Sigmoid colon (tissue), 7 donors: Measurements from ENCODE around the gene PERM1. TPM values are rescaled to one million over a fixed set of nuclear protein-coding genes. Genes with fewer than 3 reads are reported as not detected.
A peak's percentile ranks its signal among the peaks of the same experiment; 100 is the strongest.

Experiments used
- DNase-seq: peaks from one replicate; pipeline ENCODE4 v3.0.0-alpha.2; 2019
- H3K27ac ChIP-seq, 4 donors: fragments of 200-600 bp; sonication (generic); one replicate each; pipeline ENCODE4 v1.5.1; 2016 to 2019; ENCODE audit warnings: mild to moderate bottlenecking in 1 of 4
- H3K27me3 ChIP-seq, 3 donors: fragments of 200-600 bp; sonication (generic); one replicate each; pipeline ENCODE4 v1.5.1; 2019; ENCODE audit warnings: mild to moderate bottlenecking in 1 of 3
- H3K36me3 ChIP-seq, 4 donors: fragments of 200-600 bp; sonication (generic); one replicate each; pipeline ENCODE4 v1.5.1; 2016 to 2019
- H3K4me1 ChIP-seq, 4 donors: fragments of 200-600 bp; sonication (generic); one replicate each; pipeline ENCODE4 v1.5.1; 2017 to 2019
- H3K4me3 ChIP-seq, 4 donors: fragments of 200-600 bp; sonication (generic); one replicate each; pipeline ENCODE4 v1.5.1; 2017 to 2019; ENCODE audit warnings: mild to moderate bottlenecking in 2 of 4, moderate library complexity in 1 of 4
- H3K9me3 ChIP-seq, 4 donors: fragments of 200-600 bp in 3 of 4; sonication (generic) in 3 of 4; one replicate each; pipeline versions ENCODE4 v1.5.1 to v1.6.1; 2013 to 2019
- CTCF ChIP-seq, 4 experiments: fragments of 450-650 bp in 3 of 4; fragments of 200-600 bp in 1 of 4; IDR thresholded peaks; one replicate each; pipeline ENCODE4 v1.5.1; 2016 to 2019; ENCODE audit warnings: antibody characterized with exemption in 4 of 4, mild to moderate bottlenecking in 3 of 4, moderate library complexity in 2 of 4
- EP300 ChIP-seq, 4 donors: sonication (generic); formaldehyde crosslinking; IDR thresholded peaks; one replicate each; pipeline ENCODE4 v1.6.1; 2017; ENCODE audit warnings: antibody characterized with exemption in 4 of 4
- POLR2A ChIP-seq, 2 donors: fragments of 450-650 bp; IDR thresholded peaks; one replicate each; pipeline ENCODE4 v1.6.1; 2016; ENCODE audit warnings: antibody characterized with exemption in 2 of 2, mild to moderate bottlenecking in 2 of 2, moderate library complexity in 2 of 2
- POLR2AphosphoS5 ChIP-seq, 4 donors: sonication (generic); formaldehyde crosslinking; IDR thresholded peaks; one replicate each; pipeline ENCODE4 v1.6.1; 2017; ENCODE audit warnings: antibody characterized with exemption in 4 of 4
- WGBS, 2 donors: extraction: QIAGEN DNeasy Blood & Tissue Kit; methylation state at CpG; one replicate each; pipeline ENCODE4 v1.1.7; 2013; 5-methylcytosine and 5-hydroxymethylcytosine counted together
- intact Hi-C: fragments of 100-400 bp; cut with DNase I; formaldehyde crosslinking; loops from one replicate; pipeline ENCODE4 v1.15.1; 2023
- polyA plus RNA-seq, 3 donors: library from polyadenylated mRNA; stranded (reverse); fragments of 200-250 nt; gene quantifications; one replicate each; pipeline ENCODE4 v1.2.3, GENCODE V29; 2013
- total RNA-seq, 4 donors: library from RNA; depleted of rRNA; stranded (reverse); fragments of >200 nt; gene quantifications; one replicate each; pipeline ENCODE4 v1.1.0, GENCODE V29; 2016
- donor health status: healthy with polysubstance abuse.
- donor health status: Bipolar disorder and iron deficiency.
- donor health status: healthy.

PERM1 gene
- total and polyA plus RNA-seq, 7 donors: under 0.01 to 0.69 (median 0.16) TPM; not detected in 4

GRCh38 chr1:942864-943533 lies 38.9 kb downstream of the PERM1 start:
- peaks cover 42 to 59% (median 51%) of the 10 kb centered on the region in 3 donors for H3K27me3 ChIP-seq
- 4 to 16% methylated on average over 27 of the region's 27 CpGs for WGBS, 2 donors
- intact Hi-C loops: loop anchor here (5.0 kb wide), 1 partner anchor 36 kb away; no protein-coding TSS in a partner anchor
- peak; percentile 86 for DNase-seq
- H3K9me3 ChIP-seq: no peaks in the 10 kb centered on the region
- TF ChIP-seq CTCF (IDR thresholded peaks at IDR 0.05) (no peak), POLR2AphosphoS5 (IDR thresholded peaks at IDR 0.05) (peak in 2 of 4 donors; percentile 20 to 21)
- peak overlapping the region in 3 of 4 donors; percentile 19 to 49 (median 42) for H3K4me3 ChIP-seq
- H3K27ac ChIP-seq: peak overlapping the region in 3 of 4 donors; percentile 56 to 75 (median 64)
- H3K36me3 ChIP-seq: peaks cover 0 to 36% (median 4%) of the 10 kb centered on the region in 4 donors
- H3K4me1 ChIP-seq: peaks cover 0 to 40% (median 38%) of the 10 kb centered on the region in 4 donors

DNA sequence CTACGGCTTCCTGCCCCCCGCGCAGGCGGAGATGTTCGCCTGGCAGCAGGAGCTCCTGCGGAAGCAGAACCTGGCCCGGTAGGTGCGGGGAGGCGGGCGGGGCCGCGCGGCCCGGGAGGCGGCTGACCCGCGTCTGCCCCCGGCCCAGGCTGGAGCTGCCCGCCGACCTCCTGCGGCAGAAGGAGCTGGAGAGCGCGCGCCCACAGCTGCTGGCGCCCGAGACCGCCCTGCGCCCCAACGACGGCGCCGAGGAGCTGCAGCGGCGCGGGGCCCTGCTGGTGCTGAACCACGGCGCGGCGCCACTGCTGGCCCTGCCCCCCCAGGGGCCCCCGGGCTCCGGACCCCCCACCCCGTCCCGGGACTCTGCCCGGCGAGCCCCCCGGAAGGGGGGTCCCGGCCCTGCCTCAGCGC lies 39.5 kb downstream of the PERM1 start:
- peaks cover 47 to 65% (median 56%) of the 10 kb centered on the region in 3 donors for H3K27me3 ChIP-seq
- WGBS, 2 donors: 1 to 2% methylated on average over 48 of the region's 48 CpGs
- no peak for DNase-seq
- peak overlapping the region in 3 of 4 donors; percentile 19 to 49 (median 42) for H3K4me3 ChIP-seq
- no peaks in the 10 kb centered on the region for H3K9me3 ChIP-seq
- TF ChIP-seq EP300 (IDR thresholded peaks at IDR 0.05): no peak
- TF ChIP-seq POLR2A (IDR thresholded peaks at IDR 0.05): no peak
- TF ChIP-seq POLR2AphosphoS5 (IDR thresholded peaks at IDR 0.05): no peak
- no peak for TF ChIP-seq CTCF (IDR thresholded peaks at IDR 0.05)
- H3K4me1 ChIP-seq: peaks cover 0 to 40% (median 38%) of the 10 kb centered on the region in 4 donors
- intact Hi-C loops: loop anchor here (5.0 kb wide), 1 partner anchor 35 kb away; no protein-coding TSS in a partner anchor
- H3K27ac ChIP-seq: peak overlapping the region in 3 of 4 donors; percentile 56 to 75 (median 64)
- peaks cover 0 to 31% (median under 1%) of the 10 kb centered on the region in 4 donors for H3K36me3 ChIP-seq

DNA sequence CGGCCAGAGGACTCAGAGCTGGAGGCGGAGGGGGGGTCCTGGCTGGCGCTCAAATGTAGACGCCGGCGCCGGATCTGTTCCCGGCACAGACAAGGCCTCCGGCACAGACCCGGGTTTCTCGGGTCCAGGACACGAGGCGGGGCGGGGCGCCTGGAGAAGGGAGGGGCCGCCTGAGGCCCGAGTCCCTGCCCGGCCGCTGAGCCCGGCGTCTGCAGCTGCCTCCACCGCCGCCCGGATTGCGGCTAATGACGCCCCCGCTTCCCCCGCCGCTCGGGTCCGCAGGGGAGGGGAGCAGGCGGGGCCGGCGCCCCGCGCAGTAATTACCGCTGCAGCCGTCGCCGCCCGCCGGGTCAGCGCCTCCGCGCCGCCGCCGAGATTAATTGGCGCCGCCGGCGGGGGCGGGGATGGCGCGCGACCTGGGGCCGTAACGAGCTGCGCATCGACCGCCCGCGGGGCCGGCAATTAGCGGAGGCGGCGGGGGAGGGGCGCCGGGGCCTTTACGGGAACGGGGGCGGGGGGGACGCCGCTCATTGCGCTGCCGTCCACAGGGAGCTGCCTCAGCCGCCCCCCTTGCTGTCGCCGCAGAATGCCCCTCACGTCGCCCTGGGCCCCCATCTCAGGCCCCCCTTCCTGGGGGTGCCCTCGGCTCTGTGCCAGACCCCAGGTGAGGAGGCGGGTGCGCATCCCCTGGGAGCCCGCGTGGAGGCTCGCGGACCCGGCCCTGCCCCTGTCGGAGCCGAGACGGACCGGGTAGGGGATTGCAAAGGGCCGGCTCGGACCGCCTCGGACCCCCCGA lies 40.1 kb downstream of the PERM1 start:
- H3K27ac ChIP-seq: peak overlapping the region; percentile 63 to 75 (median 64)
- peak; percentile 88 for DNase-seq

More for the DNA sequence above, 40.1 kb downstream of the PERM1 start:
- TF ChIP-seq POLR2A (IDR thresholded peaks at IDR 0.05) (no peak), EP300 (IDR thresholded peaks at IDR 0.05) (no peak), CTCF (IDR thresholded peaks at IDR 0.05) (no peak), POLR2AphosphoS5 (IDR thresholded peaks at IDR 0.05) (no peak)
- WGBS, 2 donors: 1% methylated on average over 98 of the region's 98 CpGs
- peaks cover 0 to 40% (median 38%) of the 10 kb centered on the region in 4 donors for H3K4me1 ChIP-seq
- intact Hi-C loops: loop anchor here (5.0 kb wide), 1 partner anchor 34 kb away; no protein-coding TSS in a partner anchor
- H3K4me3 ChIP-seq: peak overlapping the region in 3 of 4 donors; percentile 19 to 49 (median 42)
- no peaks in the 10 kb centered on the region for H3K9me3 ChIP-seq
- H3K36me3 ChIP-seq: peaks cover 0 to 24% (median 0%) of the 10 kb centered on the region in 4 donors
- H3K27me3 ChIP-seq: peaks cover 47 to 71% (median 61%) of the 10 kb centered on the region in 3 donors
